AG04450 (cell line): ENCODE results near the gene PES1. TPM values are rescaled to one million over a fixed set of nuclear protein-coding genes. Genes with fewer than 3 reads are reported as not detected.
A peak's percentile ranks its signal among the peaks of the same experiment; 100 is the strongest.

Experiments
- CTCF ChIA-PET: fragments of 300-600, 350-600 bp; formaldehyde crosslinking; extraction: SDS; loops from one replicate; lab custom pipeline; 2022; ENCODE audit warnings: antibody characterized with exemption, inconsistent platforms; lab: Charles Lee
- POLR2A ChIA-PET: fragments of 350-600 bp; formaldehyde crosslinking; extraction: SDS; loops from one replicate; lab custom pipeline; 2021; ENCODE audit warnings: antibody characterized with exemption, inconsistent platforms; lab: Yijun Ruan, JAX
- DNase-seq: peaks from one replicate; pipeline ENCODE4 v3.0.0-alpha.2; 2011; ENCODE audit warnings: low read depth, low spot score
- H3K27ac ChIP-seq: one replicate; pipeline ENCODE4 v1.5.1; 2012; ENCODE audit warnings: low read depth, low read length, control low read depth
- H3K27me3 ChIP-seq: one replicate; pipeline ENCODE4 v1.6.0; 2012; ENCODE audit warnings: low read length; ENCODE audit not compliant: control insufficient read depth, insufficient read depth
- H3K4me3 ChIP-seq: 2 replicates; pipeline ENCODE4 v1.5.1; 2011; ENCODE audit warnings: mild to moderate bottlenecking, low read depth, low read length, control low read depth
- H3K9me3 ChIP-seq: 2 replicates; pipeline ENCODE4 v1.5.1; 2012; ENCODE audit warnings: low read length; ENCODE audit not compliant: control insufficient read depth, insufficient read depth
- CTCF ChIP-seq: IDR thresholded peaks from 2 replicates; pipeline ENCODE4 v1.5.1; 2011; ENCODE audit warnings: low read depth, low read length, control low read depth, inconsistent platforms
- polyA minus RNA-seq: library from RNA; depleted of rRNA, polyadenylated mRNA; stranded (reverse); fragments of >200 nt; gene quantifications from 2 replicates; pipeline ENCODE4 v1.2.3, GENCODE V29; 2011; rRNA and poly(A)+ RNA removed
- polyA plus RNA-seq: library from polyadenylated mRNA; depleted of rRNA; stranded (reverse); fragments of >200 nt; gene quantifications from 2 replicates; pipeline ENCODE4 v1.2.3, GENCODE V29; 2011; rRNA removed

Gene PES1
- polyA plus RNA-seq (70.2 and 90.3 TPM in 2 replicates), polyA minus RNA-seq (103 and 127 TPM in 2 replicates)

DNA sequence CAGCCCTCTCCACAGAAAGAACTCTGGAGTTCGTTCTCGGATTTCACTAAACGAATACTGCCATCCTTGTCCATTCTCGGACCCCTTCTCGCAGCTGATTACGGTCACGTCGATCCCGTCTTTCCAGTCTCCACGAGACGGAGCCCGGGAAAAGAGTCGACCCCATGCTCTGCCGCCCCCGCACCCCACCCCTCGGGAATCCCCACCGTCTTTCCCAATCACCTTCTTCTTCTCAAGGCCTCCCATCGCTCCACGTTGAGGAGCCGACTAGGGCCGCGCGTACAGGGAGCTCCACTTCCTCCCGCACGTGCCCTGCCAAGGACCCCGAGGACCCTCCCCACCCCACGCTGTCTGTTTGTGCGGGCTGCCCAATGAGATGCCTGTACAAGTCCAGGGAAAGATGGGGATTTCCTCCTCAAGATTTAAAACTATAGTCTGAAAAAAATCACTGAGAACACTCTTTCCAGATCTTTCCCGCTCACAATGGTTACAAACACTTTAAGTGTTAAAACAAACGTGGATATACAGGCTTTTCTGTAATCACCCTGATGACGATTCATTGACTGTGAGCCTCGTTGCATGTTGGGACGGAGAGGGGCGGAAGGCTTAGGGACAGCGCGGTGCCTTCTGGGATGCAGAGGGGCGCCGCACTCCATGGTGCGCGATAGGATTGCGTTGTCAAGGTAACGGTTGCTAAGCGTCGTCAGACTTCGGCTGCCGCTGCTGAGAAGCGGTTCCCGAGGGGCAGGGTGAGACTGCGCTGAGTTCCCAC, at the start of gene PES1:
Gene PES1 (minus strand): TSS at position 323 of the 772 bp plus-strand sequence. CDS start 77 bp downstream, at position 246.
- POLR2A ChIA-PET = interaction anchor here (1.0 kb wide), 1 partner anchor 17 kb away, joined by 5 read pairs; the partner anchor contains the start of gene GAL3ST1
- peak; percentile 98 for DNase-seq
- peaks cover 3% of the 10 kb centered on the region for H3K27me3 ChIP-seq
- no peak for TF ChIP-seq CTCF
- H3K4me3 ChIP-seq = peak within 1 kb of the TSS; percentile 87
- H3K27ac ChIP-seq = peak within 1 kb of the TSS; percentile 23
- H3K9me3 ChIP-seq = no peaks in the 10 kb centered on the region; the same call in 1 of the 2 replicates
- CTCF ChIA-PET = interaction anchor here (0.9 to 1.0 kb wide), 2 partner anchors 14 to 43 kb away, joined by 3 to 4 read pairs; no protein-coding TSS in a partner anchor

- Histone ChIP-seq H3K27ac (no peak overlapping the region), H3K27me3 (no peaks in the 10 kb centered on the region), H3K4me3 (no peak overlapping the region), H3K9me3 (no peaks in the 10 kb centered on the region; the same call in 1 of the 2 replicates)
- POLR2A ChIA-PET = no interaction called here
- DNase-seq = no peak
- TF ChIP-seq CTCF = no peak
- CTCF ChIA-PET = interaction anchor here (1.1 kb wide), 1 partner anchor 114 kb away, joined by 3 read pairs; no protein-coding TSS in a partner anchor
Measured at GRCh38 chr22:30640839-30641430, 49.2 kb upstream of the PES1 start.

GRCh38 chr22:30640361-30640760, 48.7 kb upstream of the PES1 start:
- DNase-seq = no peak
- Histone ChIP-seq H3K27me3 (no peaks in the 10 kb centered on the region), H3K4me3 (no peak overlapping the region), H3K9me3 (no peaks in the 10 kb centered on the region; the same call in 1 of the 2 replicates), H3K27ac (no peak overlapping the region)
- CTCF ChIA-PET = no interaction called here
- POLR2A ChIA-PET = no interaction called here
- no peak for TF ChIP-seq CTCF

DNA sequence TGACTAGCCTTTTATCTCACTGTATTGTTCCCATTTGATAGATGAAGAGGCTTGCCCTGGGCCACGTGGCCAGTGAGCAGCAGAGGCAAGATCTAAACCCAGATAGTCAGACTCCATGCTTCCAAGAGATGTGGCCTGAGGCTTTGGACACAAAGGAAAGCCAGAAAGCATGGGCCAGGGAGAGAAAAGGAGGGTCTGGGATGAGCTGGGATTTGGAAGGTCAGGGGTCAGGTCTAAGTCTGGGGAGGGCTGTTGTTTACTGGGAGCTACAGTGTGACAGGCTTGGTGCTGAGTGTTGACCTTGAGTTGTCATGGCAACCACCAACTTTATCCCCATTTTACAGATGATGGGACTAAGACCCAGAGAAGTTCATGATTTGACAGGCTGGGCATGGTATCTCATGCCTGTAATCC, 46.0 kb upstream of the PES1 start:
- no peak for TF ChIP-seq CTCF
- Histone ChIP-seq H3K27me3 (no peaks in the 10 kb centered on the region), H3K9me3 (no peaks in the 10 kb centered on the region; the same call in 1 of the 2 replicates), H3K27ac (no peak overlapping the region), H3K4me3 (peak overlapping the region; percentile 5; the same call in 1 of the 2 replicates)
- ChIA-PET POLR2A (no interaction called here), CTCF (interaction anchor here (1.1 to 1.6 kb wide), 2 partner anchors 117 to 282 kb away, joined by 3 to 4 read pairs; no protein-coding TSS in a partner anchor)
- DNase-seq = no peak
